GM21723 (cell line): Measurements from ENCODE around the gene TJAP1.
A peak's percentile ranks its signal among the peaks of the same experiment; 100 is the strongest.
"Not testable (repeated sequence)": the region's sequence is repeated elsewhere in the genome, so short reads cannot be mapped to it uniquely, and the experiment has no call there.

ENCODE experiments used
- ATAC-seq: cut with Tn5 transposase; IDR thresholded peaks from one replicate; pipeline ENCODE4 v1.9.1; 2021; ENCODE audit warnings: mild to moderate bottlenecking, moderate library complexity; ENCODE audit not compliant: unreplicated experiment

TJAP1 gene

DNA sequence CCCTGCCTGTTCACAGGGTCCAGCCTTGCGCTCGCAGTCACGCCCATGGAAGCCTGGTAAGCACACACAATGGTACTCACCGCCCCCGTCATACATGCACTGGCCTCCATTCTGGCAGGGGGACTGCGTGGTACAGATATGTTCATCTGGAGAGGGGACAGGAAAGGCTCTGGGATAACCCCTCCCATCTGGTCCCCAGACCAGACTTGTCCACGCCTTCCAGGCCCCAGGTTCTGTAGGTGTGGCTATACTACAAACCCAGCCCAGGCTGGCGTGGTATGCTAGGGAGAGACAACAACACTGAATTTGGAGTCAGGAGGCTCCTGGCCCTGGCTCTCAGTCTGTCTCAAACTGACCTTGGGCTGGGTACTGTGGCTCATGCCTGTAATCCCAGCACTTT is 25.4 kb upstream of the TJAP1 start:
- ATAC-seq = no peak

DNA sequence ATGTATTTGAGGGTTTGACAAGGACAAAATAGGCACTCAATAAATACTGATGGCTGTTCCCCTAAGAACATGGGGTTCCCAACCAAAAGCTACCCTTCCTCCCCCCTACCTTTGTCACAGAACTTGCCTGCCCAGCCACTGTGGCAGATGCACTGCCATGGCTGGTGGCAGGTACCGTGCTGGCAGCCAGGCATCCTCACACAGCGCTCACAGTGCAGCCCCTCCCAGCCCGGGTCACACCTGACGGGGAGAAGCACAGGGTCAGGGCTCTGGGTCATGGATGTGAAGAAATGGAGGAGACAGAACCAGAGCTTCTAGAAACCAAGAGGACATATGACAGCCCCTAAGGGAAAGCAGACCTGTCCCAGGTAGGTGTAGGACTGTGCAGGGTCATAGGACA is 24.5 kb upstream of the TJAP1 start:
- no peak for ATAC-seq

DNA sequence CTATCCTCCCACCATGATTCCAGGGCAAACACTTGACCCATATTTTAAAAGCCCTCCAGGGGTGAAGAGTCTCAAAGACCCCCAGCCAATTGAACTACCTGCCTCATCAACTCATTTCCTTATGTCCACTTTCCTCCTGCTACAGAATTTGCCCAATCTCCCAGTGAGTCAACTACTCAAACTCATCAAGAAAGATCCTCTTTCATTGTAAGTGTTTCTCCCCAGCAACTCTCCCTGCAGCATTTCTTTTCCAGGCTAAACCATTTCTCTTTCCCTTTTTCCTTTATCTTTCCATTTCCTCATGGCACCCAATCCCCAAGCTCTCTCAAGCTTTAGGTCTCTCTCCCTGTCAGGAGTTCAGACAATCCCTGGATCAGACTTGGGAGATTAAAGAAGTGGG is 23.5 kb upstream of the TJAP1 start:
- no peak for ATAC-seq

DNA sequence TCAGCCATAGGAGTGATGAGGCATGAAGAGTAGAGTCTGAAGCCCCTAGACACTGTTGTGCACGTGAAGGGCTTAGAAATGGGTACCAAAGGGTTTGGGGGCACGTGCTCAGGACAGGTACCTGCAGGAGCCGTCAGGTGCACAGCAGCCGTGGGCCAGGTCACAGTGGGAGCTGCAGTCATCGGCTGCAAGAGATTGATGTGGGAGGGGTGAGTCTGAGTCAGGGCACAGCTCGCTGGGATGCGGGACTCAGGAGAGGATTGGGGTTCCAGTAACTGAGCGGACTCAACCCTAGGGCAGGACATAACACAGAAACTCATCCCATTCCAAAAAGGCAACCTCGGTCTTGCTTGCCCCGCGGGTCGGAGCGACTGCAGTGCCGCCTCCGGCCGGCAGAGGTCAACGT is 23.1 kb upstream of the TJAP1 start:
- peak; percentile 68 for ATAC-seq

DNA sequence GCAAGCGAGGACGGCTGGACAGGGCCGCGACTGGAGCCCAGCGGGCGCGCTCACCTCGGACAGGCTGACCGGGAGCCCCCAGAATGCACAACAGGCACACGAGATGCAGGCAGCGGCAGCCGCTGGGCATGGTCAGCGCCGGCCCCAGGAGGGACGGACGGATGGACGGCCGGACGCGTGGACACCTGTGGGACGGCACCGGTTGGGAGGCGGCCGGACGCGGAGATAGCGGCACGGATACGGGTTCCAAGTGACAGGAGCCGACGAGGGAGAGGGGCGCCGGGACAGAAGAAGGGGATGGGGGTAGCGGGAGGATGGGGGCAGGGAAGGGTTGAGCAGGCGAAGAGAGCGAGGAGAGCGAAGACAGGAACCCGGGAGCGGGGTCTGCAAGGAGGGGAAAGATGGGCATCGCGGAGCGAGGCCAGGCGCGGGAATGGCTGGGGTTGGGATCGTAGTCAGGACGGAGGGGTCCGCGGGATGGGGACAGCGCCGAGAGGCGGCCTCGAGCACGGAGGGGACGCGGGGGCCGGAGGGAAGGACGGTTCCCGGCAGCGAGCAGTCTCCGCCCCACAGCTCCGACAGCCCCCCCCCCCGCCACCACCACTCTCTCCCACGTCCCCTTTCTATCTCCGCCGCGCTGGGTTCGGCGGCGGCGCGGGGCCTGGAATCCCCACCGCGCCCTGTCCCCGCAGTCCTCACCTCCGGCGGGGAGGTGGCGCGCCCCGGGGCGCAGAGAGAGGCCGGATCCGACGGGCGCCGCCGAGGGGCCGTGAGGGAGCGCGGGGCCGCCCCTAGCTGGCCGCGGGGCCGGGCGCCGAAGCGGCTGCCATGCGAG is 22.5 kb upstream of the TJAP1 start:
- ATAC-seq = peak; percentile 22

DNA sequence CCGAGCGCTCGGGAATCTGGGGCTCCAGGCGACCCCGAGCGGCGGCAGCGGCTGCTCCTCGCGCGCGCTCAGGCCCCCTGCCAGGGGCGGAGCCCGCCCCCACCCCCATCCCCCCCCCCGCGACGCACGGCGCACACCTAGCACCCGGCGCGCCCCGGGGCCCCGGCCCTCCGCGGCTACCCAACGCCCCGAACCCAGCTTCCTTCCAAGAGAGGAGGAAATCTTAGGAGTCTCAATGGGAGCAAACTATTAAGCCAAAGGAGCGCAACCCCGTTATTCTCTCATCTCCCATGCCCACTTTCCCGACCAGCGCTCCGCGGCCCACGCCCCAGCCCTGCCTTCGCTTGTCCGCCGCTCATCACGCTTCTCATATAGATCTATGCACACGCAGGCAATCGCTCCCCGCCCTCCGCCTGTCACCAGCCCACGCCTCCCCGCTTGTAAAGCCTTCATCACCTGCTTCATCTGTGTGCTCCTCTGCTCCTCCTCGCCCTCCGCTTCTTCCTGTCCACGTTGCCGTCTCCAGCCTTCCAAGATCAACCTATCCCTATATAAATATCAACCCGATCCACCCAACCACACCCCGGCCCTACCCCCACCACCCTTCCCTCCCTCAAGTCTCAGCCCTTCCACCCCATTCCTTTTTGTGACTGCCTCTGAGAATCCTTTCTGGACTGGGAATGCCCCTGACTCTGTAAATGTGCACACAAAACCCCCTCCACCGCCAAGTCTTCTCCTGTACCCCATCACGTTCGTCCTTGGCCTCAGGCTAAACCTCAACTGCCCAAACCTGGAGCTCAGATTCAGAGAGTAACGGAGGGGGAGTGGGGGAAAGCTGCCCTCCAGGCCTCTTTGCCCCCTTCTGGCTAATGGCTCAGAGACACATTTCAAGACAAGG is 21.6 kb upstream of the TJAP1 start, which contains the start of gene DLK2:
Gene DLK2, minus strand, starts transcription at position 18 of the 898 bp plus-strand sequence. CDS start 723 bp downstream, outside the sequence.
- ATAC-seq = no peak

DNA sequence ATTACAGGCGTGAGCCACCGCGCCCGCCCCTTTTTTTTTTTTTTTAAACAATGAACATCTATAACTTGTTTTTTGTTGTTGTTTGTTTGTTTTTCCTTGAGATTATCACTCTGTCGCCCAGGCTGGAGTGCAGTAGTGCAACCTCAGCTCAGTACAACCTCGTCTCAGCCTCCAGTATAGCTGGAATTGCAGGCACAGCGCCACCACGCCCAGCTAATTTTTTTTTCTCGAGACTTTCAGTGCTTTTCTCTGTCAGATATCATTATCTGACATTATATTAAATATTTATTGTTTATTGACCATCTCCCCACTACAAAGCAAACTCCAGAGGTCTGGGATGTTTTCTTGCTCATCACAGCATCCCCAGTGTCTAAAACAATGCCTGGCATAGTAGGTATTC is 19.7 kb upstream of the TJAP1 start:
- no peak for ATAC-seq

DNA sequence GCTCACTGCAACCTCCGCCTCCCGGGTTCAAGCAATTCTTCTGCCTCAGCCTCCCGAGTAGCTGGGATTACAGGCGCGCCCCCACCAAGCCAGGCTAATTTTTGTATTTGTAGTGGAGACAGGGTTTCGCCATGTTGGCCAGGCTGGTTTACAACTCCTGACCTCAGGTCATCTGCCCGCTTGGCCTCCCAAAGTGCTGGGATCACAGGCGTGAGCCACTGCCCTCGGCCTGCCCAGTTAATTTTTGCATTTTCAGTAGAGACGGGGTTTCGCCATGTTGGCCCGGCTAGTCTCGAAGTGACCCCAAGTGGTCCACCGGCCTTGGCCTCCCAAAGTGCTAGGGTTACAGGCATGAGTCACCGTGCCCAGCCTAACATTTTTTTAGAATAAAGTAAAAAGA is 19.2 kb upstream of the TJAP1 start:
- not testable (repeated sequence) for ATAC-seq

DNA sequence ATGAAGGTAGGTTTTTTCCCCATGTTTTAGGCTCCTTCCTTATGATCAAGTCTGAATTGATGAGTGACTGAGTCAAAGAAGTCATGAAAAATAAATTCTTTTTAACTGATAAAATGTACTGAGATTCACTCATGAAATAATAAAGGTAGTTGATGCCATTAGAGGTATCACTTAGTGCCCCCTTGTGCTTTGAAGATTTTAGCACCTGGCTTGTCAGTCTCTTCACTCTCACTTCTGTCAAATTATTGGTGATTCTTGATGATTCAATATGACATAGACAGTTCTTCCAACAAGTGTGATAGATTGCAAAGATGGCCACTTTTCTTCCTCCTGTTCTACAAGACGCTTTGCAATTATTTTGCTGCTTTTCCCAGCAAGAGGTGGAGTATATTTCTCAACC is 17.8 kb upstream of the TJAP1 start:
- no peak for ATAC-seq

DNA sequence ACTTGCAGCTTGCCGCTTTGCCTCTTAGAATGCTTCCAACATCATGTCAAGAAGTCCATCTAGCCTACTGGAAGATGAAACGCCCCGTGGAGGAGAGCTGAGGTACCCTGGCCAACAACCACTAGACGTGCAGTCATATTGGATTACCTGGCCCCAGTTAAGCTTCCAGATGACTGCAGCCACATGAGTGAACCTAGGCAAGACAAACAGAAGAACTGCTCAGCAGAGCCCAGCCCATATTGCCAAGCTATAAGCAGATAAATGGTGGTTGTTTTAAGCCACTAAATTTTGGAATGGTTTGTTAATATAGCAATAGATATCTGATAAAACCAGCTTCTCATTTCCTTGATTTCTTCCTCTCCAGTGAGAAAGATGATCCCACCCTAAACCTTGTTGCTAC is 17.3 kb upstream of the TJAP1 start:
- no peak for ATAC-seq

DNA sequence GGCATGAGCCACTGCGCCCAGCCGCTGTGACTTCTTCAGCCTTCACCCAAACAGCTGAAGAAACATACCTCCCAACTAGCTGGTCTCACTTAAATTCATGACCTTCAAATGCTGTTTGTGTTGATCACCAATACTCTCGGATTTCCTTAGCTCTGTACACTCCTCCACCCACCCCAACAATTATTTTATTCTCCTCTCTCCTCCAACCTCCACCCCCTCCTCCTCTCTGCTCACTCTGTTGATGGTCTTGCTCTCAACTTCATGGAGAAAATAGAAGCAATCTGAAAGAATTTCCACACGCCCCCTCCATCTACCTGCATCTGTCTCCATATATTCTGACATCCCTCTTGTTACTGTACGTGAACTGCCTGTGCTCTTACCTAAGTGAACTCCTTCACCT is 15.4 kb upstream of the TJAP1 start:
- no peak for ATAC-seq

DNA sequence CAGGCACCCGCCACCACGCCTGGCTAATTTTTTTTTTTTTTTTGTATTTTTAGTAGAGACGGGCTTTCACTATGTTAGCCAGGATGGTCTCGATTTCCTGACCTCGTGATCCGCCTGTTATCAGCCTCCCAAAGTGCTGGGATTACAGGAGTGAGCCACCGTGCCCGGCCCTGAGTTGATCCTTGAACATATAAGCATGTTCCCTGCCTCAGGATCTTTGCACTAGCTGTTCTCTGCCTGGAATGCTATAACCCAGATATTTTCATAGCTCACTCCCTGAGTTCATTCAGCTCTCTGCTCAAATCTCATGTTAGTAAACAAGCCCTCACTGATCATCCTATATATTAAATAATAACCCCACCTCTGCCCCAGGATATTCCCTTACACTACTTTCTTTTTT is 13.0 kb upstream of the TJAP1 start:
- no peak for ATAC-seq

DNA sequence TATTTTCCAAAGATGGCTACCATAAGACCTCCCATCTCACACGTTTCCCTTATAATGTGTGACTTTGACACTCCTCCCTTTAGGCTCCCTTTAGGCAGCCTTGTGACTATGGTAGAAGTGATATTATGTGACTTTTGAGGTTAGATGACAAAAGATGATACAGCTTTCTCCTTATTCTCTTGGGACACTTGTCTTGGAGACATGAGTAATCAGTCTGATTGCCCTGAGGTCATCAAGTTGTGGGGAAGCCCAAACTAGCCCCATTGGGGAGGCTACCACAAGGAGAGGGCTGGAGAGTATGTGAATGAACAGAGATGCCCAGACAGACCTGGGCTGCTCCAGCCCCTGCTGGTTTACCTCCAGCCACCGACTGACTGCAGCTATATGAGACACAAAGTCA is 11.4 kb upstream of the TJAP1 start:
- ATAC-seq = no peak

DNA sequence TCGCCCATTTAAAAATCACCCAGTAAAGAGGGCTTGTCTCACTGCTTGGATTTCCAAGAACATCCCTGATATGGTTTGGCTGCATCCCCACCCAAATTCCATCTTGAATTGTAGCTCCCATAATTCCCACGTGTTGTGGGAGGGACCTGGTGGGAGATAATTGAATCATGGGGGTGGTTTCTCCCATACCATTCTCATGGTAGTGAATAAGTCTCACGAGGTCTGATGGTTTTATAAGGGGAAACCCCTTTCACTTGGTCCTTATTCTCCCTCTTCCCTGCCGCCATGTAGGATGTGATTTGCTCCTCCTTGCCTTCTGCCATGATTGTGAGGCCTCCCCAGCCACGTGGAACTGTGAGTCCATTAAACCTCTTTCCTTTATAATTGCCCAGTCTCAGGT is 10.1 kb upstream of the TJAP1 start:
- not testable (repeated sequence) for ATAC-seq

DNA sequence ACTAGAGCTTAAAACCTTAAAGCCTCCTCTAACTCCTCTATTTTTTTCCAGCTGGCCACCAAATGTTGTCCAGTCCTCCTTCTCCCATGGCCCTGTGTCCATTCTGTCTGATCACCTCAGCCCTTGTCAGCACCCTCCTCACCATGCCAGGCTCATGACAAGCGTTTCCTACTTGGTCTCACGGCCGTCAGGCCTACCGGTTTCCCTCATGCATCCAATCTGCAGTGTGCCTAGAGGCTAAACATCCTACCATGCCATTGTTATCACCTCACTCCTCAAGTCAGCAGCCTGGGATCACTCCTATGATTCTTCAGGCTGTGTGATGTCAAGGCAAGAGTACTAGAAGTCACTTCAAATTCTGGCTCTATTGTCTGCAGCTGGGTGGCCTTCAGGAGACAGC is 9.6 kb upstream of the TJAP1 start:
- ATAC-seq = no peak

DNA sequence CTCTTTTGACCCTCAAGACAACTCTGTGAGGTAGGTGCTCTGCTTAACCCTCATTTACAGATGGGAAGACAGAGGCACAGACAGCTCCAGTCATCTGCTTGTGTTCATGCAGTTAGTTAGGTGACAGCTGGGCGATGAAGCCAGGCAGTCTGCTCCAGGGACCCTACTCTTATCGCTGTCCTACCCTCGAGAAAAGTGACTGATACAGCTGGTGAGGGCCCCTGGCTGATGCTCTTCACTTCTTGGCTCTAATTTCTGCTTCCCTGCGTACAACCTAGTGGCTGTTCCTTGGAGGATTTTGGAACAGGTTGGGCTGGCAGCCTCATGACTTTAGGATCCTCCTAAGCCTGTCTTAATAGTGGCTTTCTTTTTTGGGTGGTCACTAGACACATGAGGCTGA is 9.1 kb upstream of the TJAP1 start:
- no peak for ATAC-seq

DNA sequence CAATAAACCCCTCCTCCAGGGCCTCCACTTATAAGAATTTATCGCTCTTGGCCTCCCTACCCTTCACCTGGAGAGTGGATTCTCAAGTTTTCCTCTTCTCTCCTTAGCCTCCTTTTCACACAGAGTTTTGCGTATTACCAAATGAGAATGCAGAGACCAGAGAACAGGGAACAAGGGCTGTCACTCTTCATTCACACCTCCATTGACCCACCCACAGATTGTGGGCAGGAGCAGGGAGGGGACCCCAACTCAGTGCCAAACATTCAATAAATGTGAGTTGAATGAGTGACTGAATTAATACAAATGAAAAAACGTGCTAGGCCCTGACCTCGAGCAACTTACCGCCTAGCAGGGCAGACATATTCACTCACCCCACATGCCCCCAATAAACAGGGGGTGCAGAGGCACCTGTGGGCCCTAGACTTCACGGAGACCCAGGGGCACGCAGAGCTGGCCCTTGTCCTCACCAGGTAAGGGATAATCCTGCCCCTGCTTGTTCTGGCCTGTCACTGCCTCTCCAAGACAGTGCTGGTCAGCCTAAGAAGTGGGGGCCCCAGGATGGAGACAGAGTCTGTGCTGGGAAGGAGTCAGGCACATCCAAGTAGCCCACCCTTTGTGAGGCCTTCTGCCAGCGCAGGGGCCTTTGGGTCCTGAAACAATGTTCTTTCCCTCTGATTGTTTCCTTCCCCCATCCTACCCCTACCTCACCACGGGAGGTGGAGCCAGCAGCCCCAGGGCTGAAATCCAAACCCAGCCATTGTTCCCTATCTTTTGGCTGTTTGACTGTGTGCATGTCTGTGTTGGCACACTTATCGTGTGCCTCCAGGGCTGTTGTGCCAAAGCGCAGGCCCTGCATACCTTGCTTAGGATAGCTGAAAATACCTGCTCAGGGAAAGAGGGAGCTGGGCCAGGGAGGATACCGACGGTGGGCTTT is 8.4 kb upstream of the TJAP1 start:
- no peak for ATAC-seq

DNA sequence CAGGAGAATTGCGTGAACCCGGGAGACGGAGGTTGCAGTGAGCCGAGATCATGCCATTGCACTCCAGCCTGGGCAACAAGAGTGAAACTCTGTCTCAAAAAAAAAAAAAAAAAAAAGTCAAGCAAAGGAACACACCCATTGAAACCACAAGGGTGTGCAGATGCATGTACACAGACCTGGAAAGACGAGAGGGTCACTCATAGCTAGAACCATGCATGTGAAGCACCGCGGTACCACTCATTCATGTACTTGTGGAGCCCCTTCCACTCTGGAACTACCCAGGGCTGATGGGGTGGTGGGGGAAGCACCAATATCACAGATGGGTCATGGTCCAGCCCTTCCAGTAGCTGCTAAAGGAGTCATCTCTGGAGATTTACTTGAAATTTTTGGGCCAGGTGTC is 7.4 kb upstream of the TJAP1 start:
- ATAC-seq = no peak

DNA sequence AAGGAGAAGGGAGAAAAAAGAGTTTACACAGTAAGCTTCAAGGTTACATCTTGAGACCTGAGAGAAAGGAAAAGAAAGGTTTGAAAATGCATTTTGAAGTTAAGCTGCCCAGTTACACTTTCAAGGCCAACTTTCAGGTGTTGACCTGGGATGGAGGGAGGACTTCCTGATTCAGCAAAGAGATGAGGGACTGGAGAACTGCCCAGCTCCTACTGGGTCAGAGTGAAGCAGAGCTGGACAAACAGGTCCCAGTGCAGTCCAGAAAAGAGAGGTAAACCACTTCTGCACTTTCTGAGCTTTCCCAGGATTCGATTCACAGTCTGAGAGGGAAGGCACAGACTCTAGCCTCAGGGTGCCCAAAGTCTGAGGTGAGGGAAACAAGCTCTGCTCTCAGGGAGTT is 6.0 kb upstream of the TJAP1 start:
- ATAC-seq = no peak

DNA sequence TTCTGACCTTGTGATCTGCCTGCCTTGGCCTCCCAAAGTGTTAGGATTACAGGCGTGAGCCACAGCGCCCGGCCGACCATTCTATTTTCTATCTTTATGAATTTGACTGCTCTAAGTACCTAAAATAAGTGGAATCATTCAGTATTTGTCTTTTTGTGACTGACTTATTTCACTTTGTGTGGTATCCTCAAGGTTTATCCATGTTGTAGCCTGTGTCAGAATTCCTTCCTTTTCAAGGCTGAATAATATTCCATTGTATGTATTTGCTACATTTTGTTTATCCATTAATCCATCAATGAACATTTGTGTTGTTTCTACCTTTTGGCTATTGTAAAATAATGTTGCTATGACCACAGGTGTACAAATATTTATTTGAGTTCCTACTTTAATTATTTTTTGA is 4.9 kb upstream of the TJAP1 start:
- ATAC-seq = no peak

DNA sequence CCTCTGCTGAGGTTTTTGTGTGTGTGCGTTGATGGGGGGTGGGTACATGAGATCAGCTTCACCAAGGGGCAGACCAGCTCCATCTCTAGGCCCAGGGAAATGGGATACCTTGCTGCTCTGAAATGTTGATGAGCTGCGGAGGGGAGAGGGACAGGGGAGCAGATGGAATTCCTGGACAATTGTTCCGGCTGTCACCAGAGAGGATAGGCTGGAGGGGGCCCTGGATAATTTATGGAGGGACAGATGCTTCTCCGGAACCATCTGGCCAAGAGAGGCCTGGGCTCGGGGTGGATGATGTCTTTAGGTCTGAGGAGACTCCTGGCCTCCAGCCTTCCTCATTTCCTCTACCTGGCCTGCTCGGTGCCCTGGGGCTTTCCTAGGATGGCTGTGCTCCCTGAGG is 1.9 kb upstream of the TJAP1 start:
- no peak for ATAC-seq
